ENCODE measurements around the gene LIN28B. TPM values are rescaled to one million over a fixed set of nuclear protein-coding genes. Genes with fewer than 3 reads are reported as not detected.

The LIN28B gene
- polyA plus RNA-seq, 1 donor from 2014 or later = 19.1 TPM

DNA sequence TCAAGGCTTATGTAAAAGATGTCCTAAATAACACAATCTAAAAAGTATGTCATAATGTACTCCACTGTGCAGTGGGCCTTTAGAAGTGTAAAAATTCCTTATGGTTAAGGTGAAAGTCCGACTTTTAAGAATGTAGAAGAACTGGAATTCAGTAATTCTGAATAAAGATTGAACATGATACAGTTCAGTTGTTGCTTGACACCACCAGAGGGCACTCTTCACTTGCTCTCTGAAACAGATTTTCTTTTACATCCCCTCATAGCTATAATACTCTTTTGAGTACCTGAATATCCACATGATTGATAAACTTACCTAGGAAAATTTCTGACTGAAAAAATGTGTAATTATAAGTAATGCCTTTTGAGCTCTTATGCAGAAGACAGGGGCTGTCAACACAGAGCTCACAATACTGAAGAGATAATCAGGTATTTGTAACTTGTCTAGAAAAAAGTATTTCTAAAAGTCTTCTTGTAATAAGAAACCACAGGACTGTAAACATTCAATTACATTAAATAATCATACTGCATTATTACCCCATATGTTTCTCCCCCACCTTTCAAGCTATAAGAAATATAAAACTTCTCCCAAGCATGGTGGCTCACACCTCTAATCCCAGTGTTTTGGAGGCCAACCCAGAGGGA, 130.8 kb downstream of the LIN28B start:
- Histone ChIP-seq H3K4me2 (ENCODE audit: low read length) (no peak overlapping the region), H2AFZ (ENCODE audit: low read depth, low read length) (no peak overlapping the region), H3F3A (ENCODE audit: insufficient read depth, low read length, poor library complexity, severe bottlenecking) (no peaks in the 10 kb centered on the region), H3K4me3 (ENCODE audit: low read length) (no peak overlapping the region), H3K27me3 (ENCODE audit: insufficient read depth, low read depth, low read length) (no peaks in the 10 kb centered on the region), H3K9ac (ENCODE audit: low read length) (no peak overlapping the region), H3K36me3 (ENCODE audit: insufficient read depth, low read length) (no peaks in the 10 kb centered on the region), H3K9me2 (ENCODE audit: insufficient read depth, low read length) (no peaks in the 10 kb centered on the region), H4K20me1 (ENCODE audit: insufficient read depth) (no peaks in the 10 kb centered on the region), H3K27ac (ENCODE audit: low read length) (no peak overlapping the region), H3K9me3 (ENCODE audit: low read length) (no peaks in the 10 kb centered on the region), H3K79me2 (replicated peaks; ENCODE audit: insufficient read depth, low read length) (no peaks in the 10 kb centered on the region)
- TF ChIP-seq SMC3 (conservative IDR thresholded peaks at IDR 0.05; ENCODE audit: poor library complexity) (peak; percentile 91), MXI1 (conservative IDR thresholded peaks at IDR 0.05; ENCODE audit: poor library complexity, severe bottlenecking) (no peak), EP300 (conservative IDR thresholded peaks at IDR 0.05; ENCODE audit: poor library complexity, severe bottlenecking) (no peak), RAD21 (conservative IDR thresholded peaks at IDR 0.05) (peak; percentile 93), TAF1 (IDR thresholded peaks at IDR 0.05; ENCODE audit: low read depth) (no peak), POLR2AphosphoS5 (IDR thresholded peaks at IDR 0.05) (no peak)
- TF ChIP-seq, protein P1, sequence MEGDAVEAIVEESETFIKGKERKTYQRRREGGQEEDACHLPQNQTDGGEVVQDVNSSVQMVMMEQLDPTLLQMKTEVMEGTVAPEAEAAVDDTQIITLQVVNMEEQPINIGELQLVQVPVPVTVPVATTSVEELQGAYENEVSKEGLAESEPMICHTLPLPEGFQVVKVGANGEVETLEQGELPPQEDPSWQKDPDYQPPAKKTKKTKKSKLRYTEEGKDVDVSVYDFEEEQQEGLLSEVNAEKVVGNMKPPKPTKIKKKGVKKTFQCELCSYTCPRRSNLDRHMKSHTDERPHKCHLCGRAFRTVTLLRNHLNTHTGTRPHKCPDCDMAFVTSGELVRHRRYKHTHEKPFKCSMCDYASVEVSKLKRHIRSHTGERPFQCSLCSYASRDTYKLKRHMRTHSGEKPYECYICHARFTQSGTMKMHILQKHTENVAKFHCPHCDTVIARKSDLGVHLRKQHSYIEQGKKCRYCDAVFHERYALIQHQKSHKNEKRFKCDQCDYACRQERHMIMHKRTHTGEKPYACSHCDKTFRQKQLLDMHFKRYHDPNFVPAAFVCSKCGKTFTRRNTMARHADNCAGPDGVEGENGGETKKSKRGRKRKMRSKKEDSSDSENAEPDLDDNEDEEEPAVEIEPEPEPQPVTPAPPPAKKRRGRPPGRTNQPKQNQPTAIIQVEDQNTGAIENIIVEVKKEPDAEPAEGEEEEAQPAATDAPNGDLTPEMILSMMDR (IDR thresholded peaks at IDR 0.05; ENCODE audit: poor library complexity, severe bottlenecking) = peak; percentile 90
- TF ChIP-seq, protein P2, sequence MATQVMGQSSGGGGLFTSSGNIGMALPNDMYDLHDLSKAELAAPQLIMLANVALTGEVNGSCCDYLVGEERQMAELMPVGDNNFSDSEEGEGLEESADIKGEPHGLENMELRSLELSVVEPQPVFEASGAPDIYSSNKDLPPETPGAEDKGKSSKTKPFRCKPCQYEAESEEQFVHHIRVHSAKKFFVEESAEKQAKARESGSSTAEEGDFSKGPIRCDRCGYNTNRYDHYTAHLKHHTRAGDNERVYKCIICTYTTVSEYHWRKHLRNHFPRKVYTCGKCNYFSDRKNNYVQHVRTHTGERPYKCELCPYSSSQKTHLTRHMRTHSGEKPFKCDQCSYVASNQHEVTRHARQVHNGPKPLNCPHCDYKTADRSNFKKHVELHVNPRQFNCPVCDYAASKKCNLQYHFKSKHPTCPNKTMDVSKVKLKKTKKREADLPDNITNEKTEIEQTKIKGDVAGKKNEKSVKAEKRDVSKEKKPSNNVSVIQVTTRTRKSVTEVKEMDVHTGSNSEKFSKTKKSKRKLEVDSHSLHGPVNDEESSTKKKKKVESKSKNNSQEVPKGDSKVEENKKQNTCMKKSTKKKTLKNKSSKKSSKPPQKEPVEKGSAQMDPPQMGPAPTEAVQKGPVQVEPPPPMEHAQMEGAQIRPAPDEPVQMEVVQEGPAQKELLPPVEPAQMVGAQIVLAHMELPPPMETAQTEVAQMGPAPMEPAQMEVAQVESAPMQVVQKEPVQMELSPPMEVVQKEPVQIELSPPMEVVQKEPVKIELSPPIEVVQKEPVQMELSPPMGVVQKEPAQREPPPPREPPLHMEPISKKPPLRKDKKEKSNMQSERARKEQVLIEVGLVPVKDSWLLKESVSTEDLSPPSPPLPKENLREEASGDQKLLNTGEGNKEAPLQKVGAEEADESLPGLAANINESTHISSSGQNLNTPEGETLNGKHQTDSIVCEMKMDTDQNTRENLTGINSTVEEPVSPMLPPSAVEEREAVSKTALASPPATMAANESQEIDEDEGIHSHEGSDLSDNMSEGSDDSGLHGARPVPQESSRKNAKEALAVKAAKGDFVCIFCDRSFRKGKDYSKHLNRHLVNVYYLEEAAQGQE (IDR thresholded peaks at IDR 0.05; ENCODE audit: borderline replicate concordance) = no peak

DNA sequence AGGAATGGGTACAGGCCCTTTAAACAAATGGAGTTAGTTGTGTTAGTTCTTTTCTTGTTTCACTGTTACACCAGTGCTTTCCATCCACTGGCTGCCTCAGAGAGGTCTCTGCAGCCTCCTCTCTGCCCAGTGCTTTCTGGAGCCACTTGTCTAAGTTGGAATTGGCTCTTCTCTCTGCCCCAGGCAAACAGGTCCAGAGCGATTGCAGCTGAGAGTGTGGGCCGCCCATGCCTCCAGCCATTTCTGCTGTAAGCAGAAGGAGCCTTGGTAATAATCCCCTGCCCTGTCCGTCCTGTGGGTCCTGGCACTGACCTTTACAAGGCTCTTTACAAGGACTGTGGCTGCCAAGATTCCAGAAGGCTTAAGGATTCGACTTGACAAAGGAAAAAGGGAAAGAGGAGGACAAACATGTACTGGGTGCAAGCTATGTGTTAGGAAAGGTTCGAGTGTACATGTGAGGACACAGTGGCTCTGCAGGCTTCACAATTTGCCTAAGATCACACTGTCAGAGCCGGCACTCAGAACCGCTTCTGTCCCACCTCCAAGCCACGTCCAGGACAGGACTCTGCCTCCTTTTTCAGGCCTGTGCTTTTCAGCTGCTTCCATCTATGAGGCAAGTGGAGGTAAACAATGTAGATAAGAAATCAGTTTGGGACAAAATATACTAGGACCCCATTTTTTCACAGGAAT, 134.4 kb downstream of the LIN28B start:
- no peaks in the 10 kb centered on the region for H3K27me3 ChIP-seq (ENCODE audit: insufficient read depth, low read depth, low read length)
- H3K27ac ChIP-seq (ENCODE audit: low read length) = no peak overlapping the region
- no peak overlapping the region for H3K4me2 ChIP-seq (ENCODE audit: low read length)
- no peak for TF ChIP-seq EP300 (conservative IDR thresholded peaks at IDR 0.05; ENCODE audit: poor library complexity, severe bottlenecking)
- no peak for TF ChIP-seq POLR2AphosphoS5 (IDR thresholded peaks at IDR 0.05)
- no peak for TF ChIP-seq MXI1 (conservative IDR thresholded peaks at IDR 0.05; ENCODE audit: poor library complexity, severe bottlenecking)
- TF ChIP-seq, protein P1 (IDR thresholded peaks at IDR 0.05; ENCODE audit: poor library complexity, severe bottlenecking) = no peak
- TF ChIP-seq EZH2 (IDR thresholded peaks at IDR 0.05; ENCODE audit: borderline replicate concordance, insufficient read depth, low read length, poor library complexity, severe bottlenecking) = no peak
- TF ChIP-seq, protein P2 (IDR thresholded peaks at IDR 0.05; ENCODE audit: borderline replicate concordance) = no peak
- no peak for TF ChIP-seq TAF1 (IDR thresholded peaks at IDR 0.05; ENCODE audit: low read depth)
- no peak for TF ChIP-seq SMC3 (conservative IDR thresholded peaks at IDR 0.05; ENCODE audit: poor library complexity)
- TF ChIP-seq RAD21 (conservative IDR thresholded peaks at IDR 0.05) = no peak
- H2AFZ ChIP-seq (ENCODE audit: low read depth, low read length) = no peak overlapping the region
- no peaks in the 10 kb centered on the region for H3K36me3 ChIP-seq (ENCODE audit: insufficient read depth, low read length)
- H3K9ac ChIP-seq (ENCODE audit: low read length) = no peak overlapping the region
- H3K9me2 ChIP-seq (ENCODE audit: insufficient read depth, low read length) = no peaks in the 10 kb centered on the region
- no peaks in the 10 kb centered on the region for H4K20me1 ChIP-seq (ENCODE audit: insufficient read depth)
- H3K79me2 ChIP-seq (replicated peaks; ENCODE audit: insufficient read depth, low read length) = no peaks in the 10 kb centered on the region
- H3F3A ChIP-seq (ENCODE audit: insufficient read depth, low read length, poor library complexity, severe bottlenecking) = no peaks in the 10 kb centered on the region
- H3K9me3 ChIP-seq (ENCODE audit: low read length) = no peaks in the 10 kb centered on the region
- no peak overlapping the region for H3K4me3 ChIP-seq (ENCODE audit: low read length)

All from neural cell (in vitro differentiated cells).